Measurements from ENCODE around the gene KDM2B. TPM values are rescaled to one million over a fixed set of nuclear protein-coding genes. Genes with fewer than 3 reads are reported as not detected.
A peak's percentile ranks its signal among the peaks of the same experiment; 100 is the strongest.

KDM2B gene
- total and polyA plus RNA-seq, 2 of the 8 experiments (the other 6 are each of a cell fraction or from before 2014, with no cell fraction given), result 111 to 162 TPM

DNA sequence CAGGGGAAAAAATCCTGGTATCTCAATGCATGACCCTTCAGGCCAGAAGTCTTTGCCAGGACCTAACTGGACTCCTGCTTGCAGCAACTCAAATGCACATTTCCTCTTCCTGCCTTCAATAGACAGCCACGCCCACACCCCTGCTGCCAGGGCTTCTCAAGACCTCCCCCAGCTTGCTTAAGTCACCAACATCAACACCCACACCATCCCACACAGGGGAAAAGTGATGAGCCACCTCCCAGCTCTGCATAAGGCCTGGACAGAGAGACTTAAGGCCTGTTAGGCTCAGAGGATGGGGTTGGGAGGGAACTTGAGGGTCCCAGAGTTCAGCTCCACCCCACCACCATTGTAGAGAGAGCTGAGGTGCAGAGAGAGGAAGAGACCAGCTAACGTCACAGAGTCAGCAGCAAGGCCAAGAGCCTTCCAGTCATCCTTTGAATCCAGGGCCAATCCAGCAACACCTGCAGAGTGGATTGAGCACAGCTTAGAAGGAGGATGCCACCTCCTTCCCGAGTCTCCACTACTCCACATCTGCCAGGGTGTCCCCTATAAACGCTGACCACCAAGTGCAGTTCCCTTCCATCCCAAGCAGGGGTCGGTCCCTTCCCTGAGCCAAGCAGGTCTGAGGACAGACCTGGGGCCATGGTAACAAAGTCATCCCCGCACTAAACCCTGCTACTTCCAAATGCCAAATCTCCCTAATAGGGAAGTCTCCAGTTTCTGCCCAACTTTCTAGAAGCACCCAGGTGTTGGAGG is 50.0 kb downstream of the KDM2B start:
- H2BK15ac ChIP-seq (ENCODE audit: low read length), result no peak overlapping the region
- H2AK5ac ChIP-seq (ENCODE audit: low read depth, low read length), result no peak overlapping the region
- no peak overlapping the region for H4K91ac ChIP-seq (replicated peaks; ENCODE audit: insufficient read length, low read length)
- no peak overlapping the region for H3K18ac ChIP-seq (ENCODE audit: extremely low read depth, low read length)
- ChIA-PET POLR2A (ENCODE audit: partially characterized antibody) (interaction anchor here (0.6 to 1.5 kb wide), 4 partner anchors 12 to 282 kb away, joined by 3 to 4 read pairs (median 4); no protein-coding TSS in a partner anchor), CTCF (ENCODE audit: partially characterized antibody) (interaction anchor here (0.6 to 2.1 kb wide), 11 partner anchors 8 to 243 kb away, joined by 3 to 5 read pairs (median 3); no protein-coding TSS in a partner anchor)
- H3K23me2 ChIP-seq (ENCODE audit: low read depth, low read length), result no peaks in the 10 kb centered on the region; the same call in 1 of the 2 replicates
- no peak overlapping the region; a peak in 1 of 4 replicates for H3K4me2 ChIP-seq (ENCODE audit: insufficient read depth in 1 of 2, low read depth in 2 of 2, low read length in 2 of 2)
- no peak overlapping the region for H3K23ac ChIP-seq (ENCODE audit: insufficient read length)
- no peak overlapping the region for H2BK12ac ChIP-seq (ENCODE audit: low read depth, low read length)
- H3K14ac ChIP-seq (ENCODE audit: insufficient read length), result no peak overlapping the region
- no peak overlapping the region for H3K4me3 ChIP-seq (ENCODE audit: extremely low read depth in 1 of 4, insufficient read depth in 2 of 4, low read depth in 3 of 4, low read length in 4 of 4)
- DNase-seq (ENCODE audit: low read depth in 1 of 2, low spot score in 2 of 2) (no peak), FAIRE-seq (peak; percentile 45)
- peak overlapping the region; percentile 35; the same call in 1 of the 2 replicates for H2BK5ac ChIP-seq (ENCODE audit: low read depth, low read length)
- H3K27me3 ChIP-seq (replicated peaks in 1 of 4; ENCODE audit: control insufficient read depth in 3 of 4, extremely low read depth in 1 of 4, insufficient read depth in 3 of 4, low read length in 3 of 4), result no peaks in the 10 kb centered on the region; a peak in 2 of 7 replicates
- H2AFZ ChIP-seq (ENCODE audit: low read length), result no peak overlapping the region
- peaks cover 10% of the 10 kb centered on the region for H3K79me1 ChIP-seq (ENCODE audit: low read depth, low read length)
- no peak overlapping the region for H4K8ac ChIP-seq (ENCODE audit: extremely low read depth, insufficient read depth, low read length)
- no peak overlapping the region for H4K5ac ChIP-seq (ENCODE audit: insufficient read length, low read depth, low read length)
- peaks cover 5 to 18% (median 10%) of the 10 kb centered on the region in 4 experiments for H3K4me1 ChIP-seq (replicated peaks in 1 of 4; ENCODE audit: control insufficient read depth in 3 of 4, insufficient read depth in 4 of 4, low read length in 3 of 4)
- no peak overlapping the region for H3K56ac ChIP-seq (replicated peaks; ENCODE audit: insufficient read length, low read depth, low read length)
- peaks cover 0 to 51% of the 10 kb centered on the region in 2 experiments; a peak in 2 of 4 replicates for H3K79me2 ChIP-seq (ENCODE audit: control insufficient read depth in 1 of 2, insufficient read depth in 2 of 2, low read length in 2 of 2)
- H4K20me1 ChIP-seq (replicated peaks in 1 of 2; ENCODE audit: control insufficient read depth in 1 of 2, insufficient read depth in 2 of 2, low read length in 2 of 2), result peaks cover 23 to 44% of the 10 kb centered on the region in 2 experiments
- H2BK120ac ChIP-seq (replicated peaks; ENCODE audit: low read depth, low read length), result no peak overlapping the region
- H3K27ac ChIP-seq (ENCODE audit: low read depth, low read length), result no peak overlapping the region
- no peaks in the 10 kb centered on the region for H3K9me3 ChIP-seq (ENCODE audit: insufficient read depth in 2 of 2, low read depth in 1 of 2, low read length in 1 of 2)
- no peak overlapping the region for H3K4ac ChIP-seq (replicated peaks; ENCODE audit: insufficient read length, low read depth, low read length)
- 78% methylated on average over 6 of the region's 6 CpGs; no CpG with 5 or more reads in 1 of the 2 experiments for WGBS, 2 experiments (ENCODE audit: extremely low coverage in 1 of 2, insufficient coverage in 1 of 2, insufficient read length in 1 of 2, insufficient replicate concordance in 2 of 2, low coverage in 1 of 2, low lambda C conversion rate in 2 of 2, missing lambda C conversion rate in 1 of 2)
- H3K9ac ChIP-seq (replicated peaks in 1 of 4; ENCODE audit: extremely low read depth in 1 of 4, low read depth in 3 of 4, low read length in 3 of 4), result peak overlapping the region in 1 of 4 experiments; percentile 44; a peak in 1 of 7 replicates
- H3K36me3 ChIP-seq (ENCODE audit: control insufficient read depth in 2 of 4, insufficient read depth in 4 of 4, low read length in 3 of 4), result peaks cover 20 to 47% (median 29%) of the 10 kb centered on the region in 4 experiments
- no peak overlapping the region; the same call in 1 of the 2 replicates for H2BK20ac ChIP-seq (ENCODE audit: low read length)
- TF ChIP-seq EGR1 (IDR thresholded peaks at IDR 0.05; ENCODE audit: borderline replicate concordance, low read depth, low read length), result no peak
- no peak for TF ChIP-seq CHD1 (IDR thresholded peaks at IDR 0.05; ENCODE audit: low read depth, low read length)
- TF ChIP-seq CREB1 (IDR thresholded peaks at IDR 0.05), result no peak
- no peak for TF ChIP-seq SIN3A (conservative IDR thresholded peaks at IDR 0.05 in 1 of 2, IDR thresholded peaks at IDR 0.05 in 1 of 2; ENCODE audit: low read depth in 1 of 2, low read length in 2 of 2)
- TF ChIP-seq POLR2A (IDR thresholded peaks at IDR 0.05; ENCODE audit: control extremely low read depth in 1 of 2, low read depth in 2 of 2, low read length in 2 of 2), result no peak
- TF ChIP-seq MAX (IDR thresholded peaks at IDR 0.05), result no peak
- no peak for TF ChIP-seq TEAD4 (IDR thresholded peaks at IDR 0.05; ENCODE audit: low read depth, low read length)
- TF ChIP-seq, protein P1, sequence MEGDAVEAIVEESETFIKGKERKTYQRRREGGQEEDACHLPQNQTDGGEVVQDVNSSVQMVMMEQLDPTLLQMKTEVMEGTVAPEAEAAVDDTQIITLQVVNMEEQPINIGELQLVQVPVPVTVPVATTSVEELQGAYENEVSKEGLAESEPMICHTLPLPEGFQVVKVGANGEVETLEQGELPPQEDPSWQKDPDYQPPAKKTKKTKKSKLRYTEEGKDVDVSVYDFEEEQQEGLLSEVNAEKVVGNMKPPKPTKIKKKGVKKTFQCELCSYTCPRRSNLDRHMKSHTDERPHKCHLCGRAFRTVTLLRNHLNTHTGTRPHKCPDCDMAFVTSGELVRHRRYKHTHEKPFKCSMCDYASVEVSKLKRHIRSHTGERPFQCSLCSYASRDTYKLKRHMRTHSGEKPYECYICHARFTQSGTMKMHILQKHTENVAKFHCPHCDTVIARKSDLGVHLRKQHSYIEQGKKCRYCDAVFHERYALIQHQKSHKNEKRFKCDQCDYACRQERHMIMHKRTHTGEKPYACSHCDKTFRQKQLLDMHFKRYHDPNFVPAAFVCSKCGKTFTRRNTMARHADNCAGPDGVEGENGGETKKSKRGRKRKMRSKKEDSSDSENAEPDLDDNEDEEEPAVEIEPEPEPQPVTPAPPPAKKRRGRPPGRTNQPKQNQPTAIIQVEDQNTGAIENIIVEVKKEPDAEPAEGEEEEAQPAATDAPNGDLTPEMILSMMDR (IDR thresholded peaks at IDR 0.05; ENCODE audit: control extremely low read depth in 1 of 3, insufficient read depth in 1 of 3, low read depth in 1 of 3, low read length in 3 of 3), result peak in 1 of 3 experiments; percentile 16; a peak in 1 of 4 replicates
- TF ChIP-seq CHD2 (IDR thresholded peaks at IDR 0.05; ENCODE audit: low read length), result no peak
- no peak for TF ChIP-seq POU5F1 (IDR thresholded peaks at IDR 0.05; ENCODE audit: low read depth, low read length)
